ENCODE measurements around the gene GUCY1B1. TPM values are rescaled to one million over a fixed set of nuclear protein-coding genes. Genes with fewer than 3 reads are reported as not detected.

GUCY1B1 gene
- polyA plus RNA-seq, 3 donors, result 4.2 to 10.3 (median 5.1) TPM

DNA sequence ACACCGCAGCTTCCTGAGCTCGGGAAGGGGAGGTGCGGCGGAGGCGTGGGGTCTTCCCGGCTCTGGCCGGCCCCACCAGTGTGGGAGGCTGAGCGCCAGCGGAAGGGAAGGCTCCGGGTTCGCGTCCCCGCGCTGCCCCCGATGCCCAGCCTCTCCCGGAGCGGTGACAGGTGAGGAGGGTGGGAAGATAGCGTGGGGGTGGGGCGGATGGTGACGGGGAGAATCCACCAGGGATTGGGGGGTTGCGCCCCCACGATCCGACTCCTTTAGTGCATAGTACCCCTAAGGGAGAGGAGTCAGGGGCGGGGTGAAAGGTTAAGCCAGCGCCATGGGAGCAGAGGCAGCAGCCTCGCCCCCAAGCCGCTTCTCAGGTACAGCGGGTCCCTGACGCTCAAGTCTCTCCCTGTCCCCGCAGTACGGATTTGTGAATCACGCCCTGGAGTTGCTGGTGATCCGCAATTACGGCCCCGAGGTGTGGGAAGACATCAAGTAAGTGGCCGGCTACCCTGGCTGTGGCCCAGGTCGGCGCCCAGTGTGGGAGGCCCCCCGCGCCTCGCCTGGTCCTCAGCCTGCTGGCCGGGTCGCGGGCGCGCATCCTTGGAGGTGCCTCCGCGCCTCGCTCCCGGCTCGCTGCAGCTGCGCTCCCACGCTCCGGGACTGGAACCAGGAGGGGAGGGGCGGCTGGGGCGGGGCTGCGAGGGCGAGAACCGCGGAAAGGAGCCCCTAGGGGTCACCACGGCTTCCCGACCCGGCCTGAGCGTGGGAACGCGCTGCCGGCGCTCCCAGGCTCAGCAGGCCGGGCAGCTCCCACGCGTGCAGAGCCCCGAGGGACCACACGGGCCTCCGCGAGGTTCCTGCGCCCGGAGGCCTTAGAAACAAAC lies 791 bp downstream of the GUCY1B1 start:
- H3K27ac ChIP-seq (ENCODE audit: low read depth, low read length), result no peak overlapping the region
- WGBS, 3 donors, result 0 to 2% (median 1%) methylated on average over 76 to 77 of the region's 77 CpGs

DNA sequence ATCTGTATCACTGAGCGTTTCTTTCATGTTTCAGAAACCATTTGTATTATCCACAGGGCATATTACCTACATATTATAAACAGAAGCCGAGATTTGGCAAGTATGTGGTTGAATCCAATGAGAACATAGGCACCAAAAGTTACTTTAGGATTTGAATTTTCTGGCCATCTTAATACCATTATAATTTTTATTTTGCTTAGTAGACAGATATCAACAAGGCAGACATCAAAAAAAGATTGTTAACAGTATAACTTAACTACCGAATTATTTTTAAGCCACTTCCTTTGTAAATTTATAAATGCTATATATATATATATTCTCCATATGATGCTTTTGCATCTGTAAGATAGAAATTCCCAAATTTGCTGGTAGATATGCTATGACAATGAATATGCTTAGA lies 2.2 kb downstream of the GUCY1B1 start:
- no peak overlapping the region for H3K27ac ChIP-seq (ENCODE audit: low read depth, low read length)
- 87 to 95% (median 89%) methylated on average over 3 of the region's 3 CpGs for WGBS, 3 donors

DNA sequence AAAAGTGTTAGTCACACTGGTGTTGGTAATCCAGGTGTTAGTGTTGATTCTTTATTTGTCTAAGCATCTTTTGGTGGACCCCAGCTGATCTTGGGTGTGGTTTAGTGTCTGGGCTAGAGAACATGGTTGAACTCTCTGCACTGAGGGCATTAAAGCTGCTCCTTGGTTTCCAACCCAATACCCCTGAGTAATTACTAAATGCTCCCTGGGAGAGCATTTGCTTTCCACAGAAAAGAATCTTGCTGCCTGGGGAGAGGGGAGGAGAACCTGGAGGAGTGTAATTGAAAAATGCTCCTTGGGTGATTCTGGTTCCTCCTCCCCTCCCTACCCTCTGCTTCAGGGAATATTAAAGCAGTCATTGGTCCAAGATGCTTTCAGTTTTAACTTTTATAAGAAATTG lies 3.1 kb downstream of the GUCY1B1 start:
- H3K27ac ChIP-seq (ENCODE audit: low read depth, low read length), result no peak overlapping the region

DNA sequence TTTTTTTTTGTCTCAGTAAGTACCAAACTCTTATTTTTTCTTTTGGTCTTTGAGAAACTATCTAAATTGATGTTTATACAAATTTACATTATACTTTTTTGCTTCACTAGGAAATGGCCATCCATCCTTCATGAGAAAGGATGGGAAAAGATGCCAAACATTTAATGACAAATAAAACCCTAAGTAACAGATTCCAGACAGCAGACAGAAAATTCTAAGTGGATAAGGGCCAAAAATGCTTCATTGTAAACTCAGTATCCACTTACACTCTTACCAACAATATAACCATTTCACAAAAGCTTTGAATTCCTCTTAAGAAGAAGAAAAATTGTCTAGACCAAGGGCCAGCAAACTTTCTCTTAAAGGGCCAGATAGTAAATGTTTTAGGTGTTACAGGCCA lies 3.5 kb downstream of the GUCY1B1 start:
- H3K27ac ChIP-seq (ENCODE audit: low read depth, low read length), result no peak overlapping the region

DNA sequence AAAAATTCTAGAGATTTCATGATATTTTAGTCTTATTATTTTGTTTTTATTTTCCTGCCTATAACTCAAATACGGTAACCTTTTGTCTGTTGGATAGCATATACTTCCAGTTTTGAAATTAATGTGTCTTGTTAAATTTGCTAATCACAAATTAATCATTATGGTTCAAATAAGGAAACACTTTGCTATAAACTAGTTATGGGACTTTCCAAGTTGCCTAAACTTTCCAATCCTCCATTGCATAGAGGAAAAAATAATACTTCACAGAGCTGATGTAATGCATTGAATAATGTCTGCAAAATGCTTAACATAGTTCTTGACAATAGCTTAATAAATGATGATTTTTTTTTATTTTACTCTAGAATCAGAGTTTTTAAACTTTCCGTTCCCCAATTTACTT lies 4.7 kb downstream of the GUCY1B1 start:
- H3K27ac ChIP-seq (ENCODE audit: low read depth, low read length), result no peak overlapping the region
- WGBS, 3 donors, result 84 to 89% (median 87%) methylated on average over 2 of the region's 2 CpGs

DNA sequence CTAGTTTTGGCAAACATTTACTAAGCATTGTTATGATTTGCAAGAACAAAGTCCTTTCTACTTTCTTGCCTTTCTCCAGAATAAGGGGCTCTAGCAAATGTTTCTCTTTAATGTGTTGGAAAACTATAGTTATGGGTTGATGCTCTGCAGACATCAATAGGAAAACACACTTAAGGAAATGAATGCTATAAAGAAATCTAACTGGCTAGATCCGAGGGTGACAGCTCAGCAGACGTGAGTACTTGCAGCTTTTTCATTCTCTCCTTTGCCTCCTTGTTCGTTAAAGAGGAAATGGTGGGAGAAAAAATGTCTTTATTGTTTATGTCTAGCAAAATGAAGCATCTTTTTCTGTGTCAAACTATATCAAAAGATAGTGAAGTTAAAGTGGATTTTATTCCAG lies 6.3 kb downstream of the GUCY1B1 start:
- H3K27ac ChIP-seq (ENCODE audit: low read depth, low read length), result no peak overlapping the region
- 58 to 79% (median 64%) methylated on average over 3 of the region's 3 CpGs for WGBS, 3 donors

DNA sequence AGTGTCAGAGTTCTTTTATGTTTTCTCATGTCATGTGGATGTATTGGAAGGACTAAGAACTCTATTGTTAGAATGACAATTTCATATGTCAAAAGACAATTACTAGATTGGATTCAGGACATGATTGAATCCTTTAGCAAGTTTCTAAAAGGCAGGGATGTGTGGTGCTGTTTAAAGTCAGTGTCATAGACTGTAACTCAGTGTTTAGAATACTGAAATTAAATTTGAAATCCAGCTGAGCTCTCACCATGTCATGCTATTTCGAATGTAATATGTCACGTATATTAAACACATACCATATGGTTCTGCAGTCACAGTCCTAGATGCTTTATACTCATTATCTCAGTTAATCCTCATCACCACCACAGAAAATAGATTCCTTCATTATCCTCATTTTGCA lies 7.8 kb downstream of the GUCY1B1 start:
- H3K27ac ChIP-seq (ENCODE audit: low read depth, low read length), result no peak overlapping the region
- WGBS, 3 donors, result 70 to 81% (median 81%) methylated on average over 2 of the region's 2 CpGs

DNA sequence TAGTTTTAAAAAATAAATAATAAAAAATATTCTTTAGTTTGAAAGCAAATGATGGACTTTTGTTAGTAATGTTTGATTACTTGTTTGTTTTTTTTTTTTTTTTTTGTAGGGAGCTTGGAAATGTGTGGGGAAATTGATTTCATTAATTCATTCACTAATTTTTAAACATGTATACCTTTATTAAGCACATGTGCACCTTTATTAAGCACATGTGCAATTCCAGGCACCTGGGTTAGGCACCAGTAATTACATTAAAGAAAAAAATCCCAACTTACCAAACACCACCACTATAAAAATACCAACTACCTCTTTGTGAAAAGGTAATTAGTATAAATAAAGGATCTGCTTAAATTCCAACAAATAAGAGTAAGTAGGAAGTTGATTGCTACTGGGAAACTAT lies 9.5 kb downstream of the GUCY1B1 start:
- H3K27ac ChIP-seq (ENCODE audit: low read depth, low read length), result no peak overlapping the region

DNA sequence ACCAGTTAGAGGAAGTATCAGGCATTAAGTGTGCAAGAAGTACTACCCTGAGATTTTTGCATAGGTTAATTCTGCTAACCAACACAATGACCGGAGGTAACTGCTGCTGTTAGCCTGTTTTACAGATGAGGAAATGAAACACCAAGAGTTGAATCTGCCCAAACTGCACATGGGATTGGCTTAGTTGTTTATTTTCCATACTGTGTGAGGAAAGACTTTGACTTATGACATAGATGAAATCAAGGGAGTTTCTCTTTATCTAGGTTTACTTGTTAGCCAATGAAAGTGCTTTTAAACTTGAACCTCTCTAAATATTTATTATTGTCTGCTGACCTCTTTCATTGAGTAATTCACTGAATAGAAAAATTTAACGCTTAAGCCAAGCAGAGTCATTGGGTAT lies 10.3 kb downstream of the GUCY1B1 start:
- WGBS, 3 donors, result 66 to 89% (median 77%) methylated on average over 2 of the region's 2 CpGs
- no peak overlapping the region for H3K27ac ChIP-seq (ENCODE audit: low read depth, low read length)

DNA sequence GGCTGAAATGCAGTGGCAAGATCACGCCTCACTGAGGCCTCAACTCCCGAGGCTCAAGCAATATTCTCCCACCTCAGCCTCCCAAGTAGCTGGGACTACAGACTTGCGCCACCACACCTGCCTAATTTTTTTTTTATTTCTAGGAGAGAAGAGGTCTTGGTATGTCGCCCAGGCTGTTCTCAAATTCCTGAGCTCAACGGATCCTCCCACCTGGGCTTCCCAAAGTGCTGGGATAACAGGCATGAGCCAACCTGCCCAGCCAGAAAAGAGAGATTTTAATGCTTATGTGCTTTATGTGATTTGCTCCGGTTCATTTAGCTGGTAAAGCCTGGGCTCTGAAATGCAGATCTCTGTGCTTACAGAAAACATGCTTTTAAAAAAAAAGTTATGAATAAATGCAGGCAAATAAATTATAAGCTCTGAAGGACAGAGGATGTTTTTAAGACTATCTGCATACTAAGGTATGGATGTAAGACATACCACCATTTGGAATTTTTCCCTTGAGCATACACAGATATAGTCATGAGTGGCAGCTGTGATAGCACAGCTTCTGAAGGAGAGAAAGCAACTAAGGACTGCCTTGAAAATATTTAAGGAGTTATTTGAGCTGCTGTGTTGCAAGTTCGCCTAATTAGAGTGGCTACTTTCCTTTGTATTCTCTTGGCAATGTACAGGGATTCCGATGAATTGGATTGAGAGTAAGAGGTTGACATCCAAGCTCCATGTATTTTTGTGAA lies 13.8 kb downstream of the GUCY1B1 start:
- WGBS, 3 donors, result 89 to 93% (median 92%) methylated on average over 8 of the region's 8 CpGs
- no peak overlapping the region for H3K27ac ChIP-seq (ENCODE audit: low read depth, low read length)

DNA sequence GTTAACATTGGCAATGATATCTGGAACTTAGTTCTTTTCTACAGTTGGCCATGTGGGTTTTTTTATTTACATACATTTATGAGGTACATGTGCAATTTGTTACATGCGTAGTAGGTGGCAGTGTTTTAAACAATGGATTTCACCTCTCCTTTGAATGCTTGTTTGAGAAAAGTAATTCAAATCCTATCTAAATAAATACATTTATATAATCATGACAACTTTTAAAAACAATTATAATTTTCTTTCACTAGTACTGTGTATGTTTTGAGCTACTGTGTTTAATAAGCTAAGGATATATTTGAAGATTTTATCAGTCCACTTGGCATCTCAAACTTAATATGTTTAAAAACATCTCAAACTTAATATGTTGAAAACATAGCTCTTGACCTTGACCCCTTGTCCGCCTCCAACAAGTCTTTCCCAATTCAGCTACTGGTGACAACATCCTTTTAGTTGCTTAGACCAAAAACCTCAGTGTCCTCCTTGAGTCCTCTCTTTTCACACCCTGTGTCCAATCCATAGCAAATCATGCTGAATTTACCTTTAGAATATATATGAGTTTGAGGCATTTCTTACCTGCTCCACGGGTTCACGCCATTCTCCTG lies 14.5 kb downstream of the GUCY1B1 start:
- no peak overlapping the region for H3K27ac ChIP-seq (ENCODE audit: low read depth, low read length)
- WGBS, 3 donors, result 84 to 94% (median 89%) methylated on average over 4 of the region's 4 CpGs

DNA sequence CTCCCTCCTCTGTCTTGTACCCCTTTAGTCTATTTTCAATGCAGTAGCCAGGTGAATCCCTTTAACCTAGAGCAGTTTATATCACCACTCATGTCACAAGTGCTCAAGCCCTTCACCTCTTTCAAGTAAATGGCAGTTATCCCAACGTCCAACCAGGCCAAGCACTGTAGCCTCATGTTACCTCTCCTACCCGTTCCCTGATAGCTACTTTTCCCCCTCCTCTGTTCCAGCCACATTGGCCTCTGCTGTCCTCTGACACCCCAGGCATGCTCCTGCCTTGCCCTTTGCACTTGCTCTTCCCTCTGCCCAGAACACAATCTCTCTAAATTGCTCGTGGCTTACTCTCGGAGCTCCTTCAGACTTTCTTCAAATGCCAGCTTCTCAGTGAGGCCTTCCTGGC lies 15.2 kb downstream of the GUCY1B1 start:
- no peak overlapping the region for H3K27ac ChIP-seq (ENCODE audit: low read depth, low read length)
- WGBS, 3 donors, result 72 to 86% (median 84%) methylated on average over 4 of the region's 4 CpGs

DNA sequence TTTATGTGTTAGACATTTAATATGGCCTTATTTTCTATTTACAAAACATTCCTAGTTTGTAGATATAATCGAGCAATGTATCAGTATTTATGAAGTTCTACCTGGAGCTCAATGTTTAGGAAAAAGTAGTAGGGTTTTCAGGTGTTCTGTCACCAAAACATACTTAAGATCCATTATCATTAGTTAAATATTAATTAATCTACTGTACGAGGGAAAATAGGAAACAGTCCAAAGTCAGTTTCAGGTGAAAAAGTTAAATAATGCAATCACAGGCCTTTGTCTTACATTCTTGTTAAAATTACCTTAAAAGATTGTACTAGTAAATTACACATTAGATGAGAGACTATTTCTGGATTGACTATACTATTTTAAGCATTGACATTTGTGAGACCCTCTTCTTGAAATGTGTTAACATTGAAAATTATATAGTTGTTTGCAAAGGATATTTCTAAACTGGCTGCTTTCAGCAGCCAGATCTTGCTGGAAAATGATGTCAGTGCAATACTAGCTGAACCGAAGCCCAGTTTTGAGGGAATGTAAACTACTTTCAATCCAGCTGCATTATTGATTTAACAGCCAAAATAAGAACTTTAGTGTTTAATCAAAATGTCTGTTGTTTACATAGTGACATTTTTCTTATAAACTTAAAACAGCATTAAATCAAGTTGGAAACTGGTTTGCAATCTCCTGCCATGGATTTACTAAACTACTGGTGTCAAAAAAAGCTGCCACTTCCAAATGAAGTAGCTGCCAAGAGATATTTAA lies 19.3 kb downstream of the GUCY1B1 start:
- no peak overlapping the region for H3K27ac ChIP-seq (ENCODE audit: low read depth, low read length)
- WGBS, 3 donors, result 19 to 61% (median 53%) methylated on average over 3 of the region's 3 CpGs

DNA sequence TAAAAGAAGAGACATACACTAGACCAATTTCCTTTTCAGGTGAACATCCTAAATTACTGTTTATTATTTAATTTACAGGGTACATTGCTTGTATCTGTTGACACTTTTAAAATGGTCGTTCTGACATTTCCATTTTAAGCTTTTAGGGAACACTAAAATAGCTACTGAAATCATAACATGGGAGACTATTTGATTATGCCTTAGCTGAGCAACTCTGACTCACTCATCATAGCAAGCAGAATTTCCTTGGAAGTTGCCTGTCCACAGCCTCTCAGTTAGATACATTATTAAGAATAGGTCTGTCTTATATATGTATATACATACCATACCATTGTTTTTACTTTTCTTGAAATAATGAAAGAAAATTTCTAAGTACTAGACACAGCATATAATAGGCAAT lies 22.0 kb downstream of the GUCY1B1 start:
- 68 to 70% (median 68%) methylated on average over 1 of the region's 1 CpG for WGBS, 3 donors
- H3K27ac ChIP-seq (ENCODE audit: low read depth, low read length), result no peak overlapping the region

DNA sequence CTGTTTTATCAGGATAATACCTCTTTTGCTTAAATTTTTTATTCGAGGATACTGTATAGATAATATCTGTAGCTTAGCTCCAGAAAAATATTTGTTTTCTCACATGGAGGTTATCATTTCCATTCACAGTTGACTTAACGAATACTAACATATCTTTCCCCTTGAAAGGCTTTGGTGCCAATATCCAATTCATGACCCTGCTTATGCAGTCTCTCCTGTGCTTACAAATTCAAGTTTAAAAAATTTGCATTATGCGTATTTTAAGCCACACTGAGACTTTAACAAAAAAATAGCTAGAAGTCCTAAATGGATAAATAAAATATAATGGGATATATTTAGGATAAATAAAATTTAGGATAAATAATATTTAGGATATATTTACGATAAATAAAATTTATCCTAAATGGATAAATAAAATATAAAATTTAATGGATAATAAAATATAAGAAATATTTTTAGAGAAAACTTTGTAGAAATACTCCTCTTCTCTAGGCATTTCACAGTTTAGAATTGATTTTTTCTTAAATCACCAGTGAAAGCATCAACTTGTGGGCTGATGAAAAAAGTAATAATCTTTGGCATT lies 22.5 kb downstream of the GUCY1B1 start:
- no peak overlapping the region for H3K27ac ChIP-seq (ENCODE audit: low read depth, low read length)
- WGBS, 3 donors, result 79 to 94% (median 90%) methylated on average over 4 of the region's 4 CpGs

DNA sequence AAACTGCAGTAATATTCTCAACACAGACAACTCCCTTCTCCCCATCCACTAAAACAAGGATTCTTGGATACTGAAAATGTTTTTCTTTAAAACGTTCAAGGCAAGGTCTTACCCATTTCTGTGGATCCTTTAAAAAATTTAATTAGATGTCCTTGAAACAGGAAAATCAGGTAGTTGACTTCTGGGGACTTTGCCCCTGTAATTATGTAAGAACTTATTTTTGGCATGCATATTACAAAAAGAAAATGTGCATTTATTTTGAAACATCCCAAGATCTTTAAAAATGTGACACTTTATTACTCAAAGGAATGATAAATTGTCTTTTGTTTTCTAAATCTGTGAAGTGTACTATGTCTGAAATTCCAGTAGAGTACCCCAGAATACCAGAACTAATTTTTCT lies 25.8 kb downstream of the GUCY1B1 start:
- 21 to 65% (median 65%) methylated on average over 1 of the region's 1 CpG for WGBS, 3 donors
- H3K27ac ChIP-seq (ENCODE audit: low read depth, low read length), result no peak overlapping the region

DNA sequence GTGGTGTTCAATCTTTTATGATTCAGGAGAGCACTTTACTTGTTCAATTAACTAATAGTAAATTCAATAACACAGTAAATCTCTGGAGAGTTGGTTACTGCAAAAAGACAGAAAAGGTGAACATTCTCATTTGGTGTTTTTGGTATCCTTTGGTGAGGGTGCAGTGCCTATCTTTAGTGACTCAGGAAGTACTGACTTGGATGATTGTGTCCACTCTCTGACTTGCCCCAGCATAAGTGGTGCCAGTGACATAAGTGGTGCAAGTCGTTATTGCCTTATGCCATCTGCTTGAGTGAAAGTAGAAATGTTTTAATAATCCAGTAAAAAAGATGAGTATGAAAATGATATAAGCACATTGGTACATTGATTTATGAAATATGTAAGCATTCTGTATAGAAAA lies 27.0 kb downstream of the GUCY1B1 start:
- WGBS, 3 donors, result 65 to 86% (median 68%) methylated on average over 1 of the region's 1 CpG
- H3K27ac ChIP-seq (ENCODE audit: low read depth, low read length), result no peak overlapping the region

DNA sequence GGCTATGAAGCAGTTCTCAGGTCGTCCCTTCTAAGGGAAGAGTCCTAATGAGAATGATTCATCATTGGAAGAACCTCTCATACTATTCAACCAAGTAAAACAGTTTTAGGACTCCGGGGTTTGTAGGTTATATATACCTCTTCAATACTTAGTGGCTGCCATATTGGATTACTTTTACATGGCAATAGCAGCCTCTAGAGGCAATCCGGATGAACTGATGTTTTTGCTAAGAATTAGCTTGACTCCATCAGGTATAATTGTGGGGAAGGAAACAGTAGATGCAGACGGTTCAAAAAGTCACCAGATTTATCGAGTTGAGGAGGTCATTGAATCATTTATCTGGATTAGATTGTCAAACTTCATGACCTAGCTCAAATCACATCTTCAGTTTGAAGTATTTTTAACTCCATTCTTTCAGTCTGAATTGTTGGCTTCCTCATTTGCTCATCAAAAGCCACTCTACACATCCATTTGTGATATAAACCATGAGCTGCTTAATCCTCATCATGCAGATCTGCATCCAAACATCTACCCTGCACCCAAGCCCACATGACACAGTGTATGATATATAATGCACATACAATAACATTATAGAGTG lies 28.4 kb downstream of the GUCY1B1 start:
- WGBS, 3 donors, result 10 to 20% (median 14%) methylated on average over 5 of the region's 5 CpGs

More for the DNA sequence above, 28.4 kb downstream of the GUCY1B1 start:
- no peak overlapping the region for H3K27ac ChIP-seq (ENCODE audit: low read depth, low read length)

Data from adipose tissue (tissue), 3 donors.